Activated CD8-positive, alpha-beta T cell treated with anti-CD3 and anti-CD28 coated beads for 36 hours (primary cell): Measurements from ENCODE around the gene APOC1. TPM values are rescaled to one million over a fixed set of nuclear protein-coding genes. Genes with fewer than 3 reads are reported as not detected.
A peak's percentile ranks its signal among the peaks of the same experiment; 100 is the strongest.
"Not testable (repeated sequence)": the region's sequence is repeated elsewhere in the genome, so short reads cannot be mapped to it uniquely, and the experiment has no call there.

ENCODE experiments used
- ATAC-seq: fragments of 200-7000 bp; cut with Tn5 transposase; one replicate; pipeline ENCODE4 v1.10.0; 2021; ENCODE audit warnings: mild to moderate bottlenecking, moderate library complexity
- CTCF ChIA-PET: fragments of 350-600 bp; sonication (Branson Sonifier 250); formaldehyde crosslinking; loops from one replicate; lab custom pipeline; 2021; ENCODE audit warnings: antibody characterized with exemption; lab: Charles Lee
- POLR2A ChIA-PET: fragments of 350-600 bp; sonication (Branson Sonifier 250); formaldehyde crosslinking; loops from one replicate; lab custom pipeline; 2021; ENCODE audit warnings: antibody characterized with exemption; lab: Charles Lee
- DNase-seq: peaks from one replicate; pipeline ENCODE4 v3.0.0-alpha.2; 2020
- H3K27ac Mint-ChIP-seq: one replicate; pipeline ENCODE4 v1.8.0; 2021; ENCODE audit warnings: mild to moderate bottlenecking, mixed read lengths
- H3K27me3 Mint-ChIP-seq: one replicate; pipeline ENCODE4 v1.8.0; 2021; ENCODE audit warnings: mixed read lengths
- H3K36me3 Mint-ChIP-seq: one replicate; pipeline ENCODE4 v1.8.0; 2021; ENCODE audit warnings: low read depth, mixed read lengths
- H3K4me1 Mint-ChIP-seq: one replicate; pipeline ENCODE4 v1.8.0; 2021; ENCODE audit warnings: low read depth, mixed read lengths
- H3K4me3 Mint-ChIP-seq: one replicate; pipeline ENCODE4 v1.8.0; 2021; ENCODE audit warnings: mild to moderate bottlenecking, moderate library complexity, mixed read lengths
- H3K9me3 Mint-ChIP-seq: one replicate; pipeline ENCODE4 v1.8.0; 2021; ENCODE audit warnings: mixed read lengths
- CTCF ChIP-seq: fragments of 200-600 bp; IDR thresholded peaks from one replicate; pipeline ENCODE4 v1.8.0; 2022; ENCODE audit warnings: antibody characterized with exemption, mild to moderate bottlenecking
- intact Hi-C: fragments of 100-400 bp; cut with micrococcal nuclease; formaldehyde crosslinking; loops from one replicate; pipeline ENCODE4 v1.10.0; 2022
- total RNA-seq, 2 experiments: library from RNA; stranded (reverse); gene quantifications; one replicate each; pipeline ENCODE4 v1.2.3, GENCODE V29; 2021

Gene APOC1
- total RNA-seq = 1 to 10 TPM; 2.5 to 3.6 TPM

GRCh38 chr19:44914433-44915206 is at the start of gene APOC1:
APOC1 (plus strand) TSS chr19:44914608; CDS start chr19:44914892, 284 bp downstream.
- peak within 1 kb of the TSS; percentile 82 for H3K4me3 Mint-ChIP-seq
- peaks cover 25% of the 10 kb centered on the region for H3K27me3 Mint-ChIP-seq
- ChIA-PET CTCF (interaction anchor here (0.9 to 1.9 kb wide), 2 partner anchors 11 to 37 kb away, joined by 5 to 10 read pairs; no protein-coding TSS in a partner anchor), POLR2A (interaction anchor here (1.1 kb wide), 1 partner anchor 9 kb away, joined by 3 read pairs; no protein-coding TSS in a partner anchor)
- intact Hi-C loops, H3K36me3 Mint-ChIP-seq, H3K4me1 Mint-ChIP-seq, H3K9me3 Mint-ChIP-seq: not testable (repeated sequence)
- ATAC-seq = peak; percentile 97
- peak within 1 kb of the TSS; percentile 88 for H3K27ac Mint-ChIP-seq
- peak; percentile 88 for DNase-seq

- DNase-seq = no peak
- H3K4me3 Mint-ChIP-seq = no peak overlapping the region
- no peaks in the 10 kb centered on the region for H3K36me3 Mint-ChIP-seq
- ChIA-PET POLR2A (interaction anchor here (0.6 kb wide), 1 partner anchor 59 kb away, joined by 3 read pairs; no protein-coding TSS in a partner anchor), CTCF (no interaction called here)
- TF ChIP-seq CTCF = no peak
- intact Hi-C loops = no loop called here
- H3K27ac Mint-ChIP-seq = no peak overlapping the region
- no peak for ATAC-seq
- no peaks in the 10 kb centered on the region for H3K4me1 Mint-ChIP-seq
- no peaks in the 10 kb centered on the region for H3K9me3 Mint-ChIP-seq
- no peaks in the 10 kb centered on the region for H3K27me3 Mint-ChIP-seq
Measured at GRCh38 chr19:44865196-44865767, 49.1 kb upstream of the APOC1 start.

GRCh38 chr19:44866664-44867063 is 47.7 kb upstream of the APOC1 start:
- Mint-ChIP-seq H3K4me1 (no peaks in the 10 kb centered on the region), H3K27me3 (no peaks in the 10 kb centered on the region), H3K27ac (no peak overlapping the region), H3K4me3 (no peak overlapping the region), H3K36me3 (no peaks in the 10 kb centered on the region), H3K9me3 (no peaks in the 10 kb centered on the region)
- POLR2A ChIA-PET = no interaction called here
- no peak for TF ChIP-seq CTCF
- DNase-seq (no peak), ATAC-seq (no peak)
- intact Hi-C loops = no loop called here
- CTCF ChIA-PET = no interaction called here

GRCh38 chr19:44867578-44867977 is 46.8 kb upstream of the APOC1 start:
- ChIA-PET POLR2A (no interaction called here), CTCF (no interaction called here)
- no peak for TF ChIP-seq CTCF
- H3K4me3 Mint-ChIP-seq = no peak overlapping the region
- H3K9me3 Mint-ChIP-seq = no peaks in the 10 kb centered on the region
- no peaks in the 10 kb centered on the region for H3K27me3 Mint-ChIP-seq
- intact Hi-C loops = no loop called here
- no peaks in the 10 kb centered on the region for H3K4me1 Mint-ChIP-seq
- ATAC-seq = no peak
- H3K27ac Mint-ChIP-seq = no peak overlapping the region
- DNase-seq = no peak
- H3K36me3 Mint-ChIP-seq = no peaks in the 10 kb centered on the region

- no peaks in the 10 kb centered on the region for H3K9me3 Mint-ChIP-seq
- H3K4me3 Mint-ChIP-seq = no peak overlapping the region
- ATAC-seq = no peak
- CTCF ChIA-PET = interaction anchor here (1.2 kb wide), 1 partner anchor 85 kb away, joined by 3 read pairs; no protein-coding TSS in a partner anchor
- H3K27ac Mint-ChIP-seq = no peak overlapping the region
- intact Hi-C loops = no loop called here
- no peaks in the 10 kb centered on the region for H3K36me3 Mint-ChIP-seq
- H3K4me1 Mint-ChIP-seq = no peaks in the 10 kb centered on the region
- no peak for DNase-seq
- H3K27me3 Mint-ChIP-seq = no peaks in the 10 kb centered on the region
- POLR2A ChIA-PET = no interaction called here
- no peak for TF ChIP-seq CTCF
Measured at GRCh38 chr19:44869733-44870470, 44.5 kb upstream of the APOC1 start.
